ENCODE measurements around the gene MARCHF10.

Gene MARCHF10

DNA sequence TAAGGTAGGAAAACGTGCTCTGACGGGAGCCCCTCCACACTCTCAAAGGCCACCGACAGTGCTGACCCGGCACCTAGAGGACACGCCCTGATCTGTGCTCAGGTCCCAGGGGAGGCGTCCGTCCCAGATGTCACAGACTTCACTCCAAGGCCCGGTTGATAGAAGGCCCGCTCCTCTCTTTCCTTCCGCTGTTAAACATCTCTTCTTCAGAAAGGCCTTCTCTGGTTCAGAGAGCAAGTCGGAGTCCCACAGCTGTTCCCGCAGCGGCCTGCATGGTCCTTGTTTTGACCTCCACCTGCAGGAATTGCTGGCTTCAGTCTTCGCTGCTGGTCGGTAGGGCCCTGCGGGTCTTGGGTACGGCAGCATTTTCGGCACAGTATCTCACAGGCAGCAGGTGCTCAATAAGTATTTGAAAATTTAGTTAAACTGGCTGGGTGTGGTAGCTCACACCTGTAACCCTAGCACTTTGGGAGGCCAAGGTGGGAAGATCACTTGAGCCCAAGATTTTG lies 92.2 kb downstream of the MARCHF10 start:
- no peaks in the 10 kb centered on the region for H3K36me3 ChIP-seq
- no peaks in the 10 kb centered on the region for H3K9me3 ChIP-seq
- no peak for DNase-seq
- H3K4me1 ChIP-seq = peaks cover 9% of the 10 kb centered on the region
- no peak for TF ChIP-seq CTCF (IDR thresholded peaks at IDR 0.05; ENCODE audit: low read depth, low read length)
- no peaks in the 10 kb centered on the region for H3K27me3 ChIP-seq
- no peak overlapping the region for H3K4me3 ChIP-seq (ENCODE audit: low read depth, low read length)

- H3K4me1 ChIP-seq = peaks cover 9% of the 10 kb centered on the region
- no peaks in the 10 kb centered on the region for H3K27me3 ChIP-seq
- no peaks in the 10 kb centered on the region for H3K36me3 ChIP-seq
- TF ChIP-seq CTCF (IDR thresholded peaks at IDR 0.05; ENCODE audit: low read depth, low read length) = no peak
- no peak overlapping the region for H3K4me3 ChIP-seq (ENCODE audit: low read depth, low read length)
- no peaks in the 10 kb centered on the region for H3K9me3 ChIP-seq
- no peak for DNase-seq
Measured at GRCh38 chr17:62714016-62714777, 93.9 kb downstream of the MARCHF10 start.

DNA sequence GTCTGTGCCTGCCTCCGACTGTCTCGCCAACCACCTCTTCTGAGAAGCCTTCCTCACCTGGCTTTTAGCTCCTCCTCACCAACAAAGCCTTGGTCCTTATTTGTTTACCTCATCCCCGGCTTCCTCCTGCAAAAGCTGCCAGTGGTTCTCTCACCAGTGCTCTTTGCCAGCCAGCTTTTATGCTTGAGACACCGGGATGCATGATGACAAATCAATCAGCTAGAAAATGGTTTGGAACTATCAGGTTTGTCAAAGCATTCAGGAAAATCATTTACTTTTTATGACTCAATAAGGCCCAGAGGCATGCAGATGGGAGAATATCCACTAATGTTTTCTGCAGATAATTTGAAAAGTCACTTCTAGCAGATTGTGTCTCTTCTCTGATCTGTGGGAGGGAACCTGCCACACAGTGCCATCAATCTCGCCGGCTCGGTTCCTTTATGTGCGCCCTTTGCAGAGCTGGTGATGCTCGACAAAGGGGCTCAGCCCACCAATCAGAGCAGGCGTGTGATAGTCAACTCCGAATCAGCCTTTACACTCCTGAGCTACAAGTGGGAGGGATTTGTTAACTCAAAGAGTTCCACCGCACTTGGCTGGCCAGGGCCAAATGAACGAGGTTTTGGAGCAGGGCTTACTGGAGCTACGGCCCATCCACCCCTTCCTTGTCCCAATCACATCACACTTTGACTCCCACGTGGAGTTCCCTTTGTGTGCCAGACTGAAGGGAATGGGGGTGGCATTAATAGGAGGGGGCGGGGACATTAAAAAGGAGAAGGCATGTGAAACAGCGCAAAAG lies 94.8 kb downstream of the MARCHF10 start:
- peaks cover 2% of the 10 kb centered on the region; the same call in 1 of the 2 replicates for H3K4me1 ChIP-seq
- H3K9me3 ChIP-seq = no peaks in the 10 kb centered on the region
- DNase-seq = no peak
- no peak overlapping the region for H3K4me3 ChIP-seq (ENCODE audit: low read depth, low read length)
- no peaks in the 10 kb centered on the region for H3K36me3 ChIP-seq
- TF ChIP-seq CTCF (IDR thresholded peaks at IDR 0.05; ENCODE audit: low read depth, low read length) = no peak
- no peaks in the 10 kb centered on the region for H3K27me3 ChIP-seq

DNA sequence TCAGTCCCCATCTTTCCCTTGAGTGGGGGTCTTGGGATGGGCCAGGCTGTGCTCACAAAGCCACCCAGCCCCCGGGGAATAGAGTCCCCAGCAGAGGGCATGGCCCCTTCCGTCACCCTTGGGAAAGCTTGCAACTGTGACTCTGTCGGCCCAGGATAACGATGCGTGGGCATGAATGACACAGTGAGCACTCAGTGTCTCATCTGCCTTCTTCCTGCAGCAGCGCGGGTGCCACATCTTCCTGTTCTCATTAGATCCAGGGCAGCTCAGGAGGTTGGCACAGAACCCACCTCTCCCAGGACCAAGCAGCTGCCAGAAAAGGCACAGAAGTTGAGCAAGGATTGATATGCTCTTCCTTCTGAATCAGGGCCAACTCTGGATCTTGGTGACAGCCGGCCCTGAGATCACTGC lies 95.9 kb downstream of the MARCHF10 start:
- TF ChIP-seq CTCF (IDR thresholded peaks at IDR 0.05; ENCODE audit: low read depth, low read length) = no peak
- no peaks in the 10 kb centered on the region for H3K27me3 ChIP-seq
- no peaks in the 10 kb centered on the region for H3K4me1 ChIP-seq
- no peak overlapping the region for H3K4me3 ChIP-seq (ENCODE audit: low read depth, low read length)
- no peaks in the 10 kb centered on the region for H3K36me3 ChIP-seq
- H3K9me3 ChIP-seq = no peaks in the 10 kb centered on the region
- no peak for DNase-seq

DNA sequence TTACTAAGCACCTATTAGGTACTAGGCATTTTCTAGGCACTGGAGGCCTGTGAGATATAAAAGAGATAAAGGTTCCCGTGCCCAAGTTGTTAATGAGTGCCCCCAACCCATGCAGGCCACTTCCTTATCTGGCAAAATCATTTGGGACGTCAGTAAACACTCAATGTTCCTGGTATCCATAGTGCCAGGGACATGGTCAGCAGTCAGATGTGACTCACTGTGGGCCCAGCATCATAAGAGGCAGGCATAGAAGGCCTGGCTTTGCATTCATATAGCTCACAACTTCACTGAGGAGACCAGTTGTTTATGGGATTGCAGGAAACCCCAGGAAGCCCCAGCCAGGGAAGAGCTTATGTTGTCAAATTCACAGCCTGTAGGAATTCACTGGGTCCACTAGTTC lies 99.5 kb downstream of the MARCHF10 start:
- H3K4me1 ChIP-seq = peaks cover under 1% of the 10 kb centered on the region
- TF ChIP-seq CTCF (IDR thresholded peaks at IDR 0.05; ENCODE audit: low read depth, low read length) = no peak
- no peaks in the 10 kb centered on the region for H3K27me3 ChIP-seq
- no peaks in the 10 kb centered on the region for H3K9me3 ChIP-seq
- DNase-seq = no peak
- H3K36me3 ChIP-seq = no peaks in the 10 kb centered on the region
- no peak overlapping the region for H3K4me3 ChIP-seq (ENCODE audit: low read depth, low read length)

GRCh38 chr17:62707425-62707739 lies 100.7 kb downstream of the MARCHF10 start:
- no peaks in the 10 kb centered on the region for H3K27me3 ChIP-seq
- H3K36me3 ChIP-seq = no peaks in the 10 kb centered on the region
- no peaks in the 10 kb centered on the region for H3K9me3 ChIP-seq
- no peak for TF ChIP-seq CTCF (IDR thresholded peaks at IDR 0.05; ENCODE audit: low read depth, low read length)
- peaks cover 5% of the 10 kb centered on the region for H3K4me1 ChIP-seq
- no peak for DNase-seq
- H3K4me3 ChIP-seq (ENCODE audit: low read depth, low read length) = no peak overlapping the region
